Measurements from ENCODE around the gene ZFP36L1. TPM values are rescaled to one million over a fixed set of nuclear protein-coding genes. Genes with fewer than 3 reads are reported as not detected.

ZFP36L1 gene
- total and polyA plus RNA-seq, 7 experiments from 2014 or later, result 82.0 to 231 (median 160) TPM

DNA sequence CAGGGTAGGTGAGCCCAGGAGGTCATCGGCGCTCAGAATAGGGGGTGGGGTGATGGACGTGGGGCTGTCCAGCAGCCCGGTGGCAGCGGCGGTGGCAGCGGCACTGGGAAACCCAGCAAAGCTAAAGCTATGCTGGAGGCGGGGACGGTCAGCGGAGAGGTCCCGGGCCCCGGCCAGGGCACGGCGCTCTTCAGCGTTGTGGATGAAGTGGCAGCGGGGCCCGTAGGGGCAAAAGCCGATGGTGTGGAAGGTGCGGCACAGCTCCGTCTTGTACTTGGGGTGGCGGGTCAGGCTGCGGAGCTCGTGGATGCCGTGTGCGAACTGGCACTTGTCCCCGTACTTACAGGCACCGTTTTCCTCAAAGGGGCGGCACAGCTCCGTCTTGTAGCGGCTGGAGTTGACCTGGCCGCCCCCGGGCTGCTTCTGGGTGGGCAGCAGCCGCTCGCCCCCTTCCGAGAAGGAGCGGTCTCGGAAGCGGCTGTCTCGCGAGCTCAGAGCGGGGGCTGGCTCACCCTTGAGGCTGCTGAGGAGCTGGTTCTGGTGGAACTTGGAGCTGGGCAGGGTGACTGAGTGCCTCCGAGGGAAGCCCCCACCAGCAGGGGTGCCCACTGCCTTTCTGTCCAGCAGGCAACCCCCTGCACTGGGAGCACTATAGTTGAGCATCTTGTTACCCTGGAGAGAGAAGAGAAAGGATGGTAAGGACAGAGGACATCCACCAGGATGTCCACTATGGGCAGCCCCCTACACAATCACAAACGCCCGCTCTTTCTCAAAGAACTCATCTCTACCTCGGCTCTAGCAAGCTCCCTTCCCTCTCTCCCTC lies 2.8 kb downstream of the ZFP36L1 start:
- Histone ChIP-seq H3K27me3 (ENCODE audit: control insufficient read depth in 2 of 2, insufficient read depth in 2 of 2, low read length in 2 of 2) (no peaks in the 10 kb centered on the region), H3K36me3 (ENCODE audit: control insufficient read depth in 2 of 3, insufficient read depth in 3 of 3, low read length in 3 of 3) (peaks cover 0 to 33% (median 13%) of the 10 kb centered on the region in 3 experiments), H3K9me3 (ENCODE audit: control insufficient read depth in 2 of 3, low read length in 3 of 3) (no peaks in the 10 kb centered on the region), H3K27ac (ENCODE audit: low read depth, low read length) (peak overlapping the region; percentile 100), H3K4me3 (ENCODE audit: low read length) (peak overlapping the region; percentile 91), H3K4me1 (ENCODE audit: control insufficient read depth in 2 of 2, insufficient read depth in 2 of 2, low read length in 2 of 2) (peaks cover 29 to 35% of the 10 kb centered on the region in 2 donors)
- Mint-ChIP-seq H3K4me3 (peak overlapping the region; percentile 92 to 99 (median 95)), H3K27ac (peak overlapping the region; percentile 91 to 100 (median 99)), H3K9me3 (peaks cover 0 to 9% (median 0%) of the 10 kb centered on the region in 11 donors), H3K27me3 (peaks cover 0 to 4% (median 0%) of the 10 kb centered on the region in 5 donors), H3K36me3 (peaks cover 16 to 49% (median 42%) of the 10 kb centered on the region in 5 donors), H3K4me1 (peaks cover 39 to 63% (median 47%) of the 10 kb centered on the region in 7 donors)
- DNase-seq (peak in 3 of 9 donors; percentile 11 to 38 (median 35)), ATAC-seq (no peak)
- CTCF ChIA-PET, result interaction anchor here (0.7 to 12.9 kb wide), 22 partner anchors 8 to 717 kb away, joined by 3 to 219 read pairs (median 6); no protein-coding TSS in a partner anchor
- POLR2A ChIA-PET, result interaction anchor here (0.6 to 22.1 kb wide), 28 partner anchors 9 to 863 kb away, joined by 3 to 1273 read pairs (median 4); no protein-coding TSS in a partner anchor
- intact Hi-C loops (cut with micrococcal nuclease), result loop anchor here (1.0 to 10.0 kb wide), 23 partner anchors 9 to 1433 kb away; partner anchors contain the start of genes SRSF5 (in 2 of the 2), ATP6V1D (in 1 of the 2), EXD2 (in 1 of the 2) and RAD51B (in 1 of the 2)

GRCh38 chr14:68788996-68789820 lies 3.7 kb downstream of the ZFP36L1 start:
- peaks cover 0 to 9% (median 0%) of the 10 kb centered on the region in 11 donors for H3K9me3 Mint-ChIP-seq
- peak overlapping the region; percentile 92 to 99 (median 95) for H3K4me3 Mint-ChIP-seq
- no peaks in the 10 kb centered on the region for H3K27me3 ChIP-seq (ENCODE audit: control insufficient read depth in 2 of 2, insufficient read depth in 2 of 2, low read length in 2 of 2)
- H3K36me3 Mint-ChIP-seq, result peaks cover 16 to 49% (median 42%) of the 10 kb centered on the region in 5 donors
- intact Hi-C loops (cut with micrococcal nuclease), result loop anchor here (1.0 to 10.0 kb wide), 18 partner anchors 8 to 855 kb away; no protein-coding TSS in a partner anchor
- H3K27ac ChIP-seq (ENCODE audit: low read depth, low read length), result peak overlapping the region; percentile 100
- H3K9me3 ChIP-seq (ENCODE audit: control insufficient read depth in 2 of 3, low read length in 3 of 3), result no peaks in the 10 kb centered on the region
- DNase-seq (peak; percentile 70 to 91 (median 88)), ATAC-seq (peak; percentile 64)
- peak overlapping the region; percentile 91 for H3K4me3 ChIP-seq (ENCODE audit: low read length)
- H3K4me1 ChIP-seq (ENCODE audit: control insufficient read depth in 2 of 2, insufficient read depth in 2 of 2, low read length in 2 of 2), result peaks cover 37 to 43% of the 10 kb centered on the region in 2 donors
- H3K27me3 Mint-ChIP-seq, result peaks cover 0 to 2% (median 0%) of the 10 kb centered on the region in 5 donors
- ChIA-PET POLR2A (interaction anchor here (0.6 to 22.1 kb wide), 30 partner anchors 10 to 862 kb away, joined by 3 to 1273 read pairs (median 4); no protein-coding TSS in a partner anchor), CTCF (interaction anchor here (0.7 to 12.9 kb wide), 21 partner anchors 9 to 718 kb away, joined by 3 to 219 read pairs (median 6); no protein-coding TSS in a partner anchor)
- peaks cover 43 to 61% (median 50%) of the 10 kb centered on the region in 7 donors for H3K4me1 Mint-ChIP-seq
- peaks cover 0 to 33% (median 13%) of the 10 kb centered on the region in 3 experiments for H3K36me3 ChIP-seq (ENCODE audit: control insufficient read depth in 2 of 3, insufficient read depth in 3 of 3, low read length in 3 of 3)
- H3K27ac Mint-ChIP-seq, result peak overlapping the region; percentile 91 to 100 (median 99)

GRCh38 chr14:68788275-68788995 lies 4.4 kb downstream of the ZFP36L1 start:
- H3K27me3 Mint-ChIP-seq, result no peaks in the 10 kb centered on the region
- no peak for ATAC-seq
- peaks cover 0 to 8% (median 0%) of the 10 kb centered on the region in 11 donors for H3K9me3 Mint-ChIP-seq
- H3K4me1 Mint-ChIP-seq, result peaks cover 45 to 65% (median 51%) of the 10 kb centered on the region in 7 donors
- ChIA-PET POLR2A (interaction anchor here (0.6 to 22.1 kb wide), 18 partner anchors 11 to 537 kb away, joined by 3 to 1273 read pairs (median 8); no protein-coding TSS in a partner anchor), CTCF (interaction anchor here (0.6 to 12.9 kb wide), 23 partner anchors 9 to 846 kb away, joined by 3 to 219 read pairs (median 5); no protein-coding TSS in a partner anchor)
- H3K4me1 ChIP-seq (ENCODE audit: control insufficient read depth in 2 of 2, insufficient read depth in 2 of 2, low read length in 2 of 2), result peaks cover 45% of the 10 kb centered on the region in 2 donors
- no peaks in the 10 kb centered on the region for H3K27me3 ChIP-seq (ENCODE audit: control insufficient read depth in 2 of 2, insufficient read depth in 2 of 2, low read length in 2 of 2)
- H3K36me3 ChIP-seq (ENCODE audit: control insufficient read depth in 2 of 3, insufficient read depth in 3 of 3, low read length in 3 of 3), result peaks cover 0 to 33% (median 13%) of the 10 kb centered on the region in 3 experiments
- intact Hi-C loops (cut with micrococcal nuclease), result loop anchor here (2.0 to 10.0 kb wide), 8 partner anchors 71 to 504 kb away; no protein-coding TSS in a partner anchor
- H3K9me3 ChIP-seq (ENCODE audit: control insufficient read depth in 2 of 3, low read length in 3 of 3), result no peaks in the 10 kb centered on the region
- H3K4me3 Mint-ChIP-seq, result peak overlapping the region; percentile 92 to 99 (median 95)
- H3K27ac Mint-ChIP-seq, result peak overlapping the region; percentile 91 to 100 (median 99)
- peaks cover 16 to 50% (median 42%) of the 10 kb centered on the region in 5 donors for H3K36me3 Mint-ChIP-seq
- H3K4me3 ChIP-seq (ENCODE audit: low read length), result peak overlapping the region; percentile 36
- peak overlapping the region; percentile 100 for H3K27ac ChIP-seq (ENCODE audit: low read depth, low read length)
- no peak for DNase-seq

DNA sequence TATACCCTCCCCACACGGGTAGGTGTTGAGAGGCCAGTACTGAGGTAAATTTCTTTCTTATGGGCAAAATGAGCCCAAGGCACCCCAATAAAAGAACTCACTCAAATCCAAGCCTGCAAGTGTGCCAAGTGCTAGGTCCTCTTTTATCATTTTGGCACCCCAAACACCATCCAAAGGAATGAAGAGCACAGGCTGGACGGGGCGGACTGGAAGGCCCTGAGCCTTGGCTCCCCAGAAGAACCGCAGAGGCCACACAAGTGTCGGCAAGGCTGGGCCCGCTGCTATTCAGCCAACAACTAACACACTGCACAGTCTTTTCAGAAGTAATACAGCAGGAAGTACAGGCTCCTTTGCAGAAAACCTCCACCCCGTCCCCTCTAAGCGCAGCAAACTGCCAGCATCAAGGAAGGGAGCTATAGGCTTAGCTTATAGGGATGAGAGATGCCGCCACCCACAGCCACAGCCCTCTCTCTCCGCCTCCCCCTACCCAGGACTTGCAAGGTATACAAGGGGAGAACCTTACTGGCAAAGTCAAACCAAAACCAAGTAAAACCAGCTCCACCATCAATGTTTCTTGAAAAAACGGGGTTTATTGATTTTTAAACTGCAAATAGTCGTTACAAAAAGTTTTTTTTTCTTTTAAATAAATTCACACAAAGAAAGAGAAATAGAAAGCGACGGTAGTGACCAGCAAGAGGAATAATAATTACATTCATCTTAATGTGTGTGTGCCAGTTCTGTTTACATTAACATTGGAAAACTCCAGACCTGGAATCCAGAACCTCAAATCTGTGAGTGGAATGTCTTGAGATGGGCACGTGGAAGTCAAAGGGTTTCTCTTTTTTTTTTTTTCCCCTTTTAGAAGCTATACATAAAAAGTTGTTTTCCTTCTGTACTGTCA lies 5.5 kb downstream of the ZFP36L1 start:
- Histone ChIP-seq H3K36me3 (ENCODE audit: control insufficient read depth in 2 of 3, insufficient read depth in 3 of 3, low read length in 3 of 3) (peaks cover 0 to 27% (median 13%) of the 10 kb centered on the region in 3 experiments), H3K27me3 (ENCODE audit: control insufficient read depth in 2 of 2, insufficient read depth in 2 of 2, low read length in 2 of 2) (no peaks in the 10 kb centered on the region), H3K4me3 (ENCODE audit: low read length) (peak overlapping the region; percentile 25), H3K4me1 (ENCODE audit: control insufficient read depth in 2 of 2, insufficient read depth in 2 of 2, low read length in 2 of 2) (peaks cover 51 to 53% of the 10 kb centered on the region in 2 donors), H3K27ac (ENCODE audit: low read depth, low read length) (peak overlapping the region; percentile 44), H3K9me3 (ENCODE audit: control insufficient read depth in 2 of 3, low read length in 3 of 3) (no peaks in the 10 kb centered on the region)
- ChIA-PET CTCF (interaction anchor here (0.6 to 12.9 kb wide), 13 partner anchors 8 to 845 kb away, joined by 3 to 219 read pairs (median 16); no protein-coding TSS in a partner anchor), POLR2A (interaction anchor here (0.7 to 22.1 kb wide), 18 partner anchors 9 to 846 kb away, joined by 3 to 1273 read pairs (median 6); no protein-coding TSS in a partner anchor)
- H3K27ac Mint-ChIP-seq, result peak overlapping the region; percentile 88 to 95 (median 91)
- intact Hi-C loops (cut with micrococcal nuclease), result loop anchor here in 1 of 2 donors (2.0 to 10.0 kb wide), 6 partner anchors 55 to 503 kb away; no protein-coding TSS in a partner anchor
- peaks cover 16 to 51% (median 37%) of the 10 kb centered on the region in 5 donors for H3K36me3 Mint-ChIP-seq
- H3K4me1 Mint-ChIP-seq, result peaks cover 46 to 76% (median 62%) of the 10 kb centered on the region in 7 donors
- H3K27me3 Mint-ChIP-seq, result no peaks in the 10 kb centered on the region
- peak in 5 of 9 donors; percentile 32 to 49 (median 46) for DNase-seq
- ATAC-seq, result peak; percentile 12
- peak overlapping the region; percentile 79 to 99 (median 84) for H3K4me3 Mint-ChIP-seq
- H3K9me3 Mint-ChIP-seq, result no peaks in the 10 kb centered on the region
